Hematopoietic multipotent progenitor cell treated with erythropoietin and hydrocortisone succinate and interleukin-3 and kit ligand, for 8 days (in vitro differentiated cells): ENCODE results near the gene CGREF1.
A peak's percentile ranks its signal among the peaks of the same experiment; 100 is the strongest.
"Not testable (repeated sequence)": the region's sequence is repeated elsewhere in the genome, so short reads cannot be mapped to it uniquely, and the experiment has no call there.

ENCODE experiments used
- DNase-seq: peaks from one replicate; pipeline ENCODE4 v3.0.0-alpha.2; 2015

Gene CGREF1

DNA sequence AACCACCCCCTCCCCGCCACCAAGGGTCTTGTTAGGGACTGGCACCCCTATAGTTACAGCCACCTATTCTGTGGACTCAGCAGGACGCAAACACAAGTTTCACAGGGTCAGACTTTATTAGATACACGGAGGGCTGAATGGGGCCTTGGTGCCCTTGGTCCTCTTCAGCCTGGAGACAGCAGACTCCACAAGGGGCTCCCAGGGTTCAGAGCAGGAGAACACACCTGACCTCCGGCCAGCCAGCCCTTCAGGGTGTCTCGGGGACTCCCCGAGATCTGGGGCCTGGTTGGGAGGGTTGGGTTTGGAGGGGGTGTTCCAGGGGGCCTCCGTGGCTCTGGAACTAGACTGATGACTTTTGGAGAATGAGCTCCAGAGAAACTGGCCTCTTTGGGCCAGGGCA is 17.8 kb upstream of the CGREF1 start:
- DNase-seq, result no peak

DNA sequence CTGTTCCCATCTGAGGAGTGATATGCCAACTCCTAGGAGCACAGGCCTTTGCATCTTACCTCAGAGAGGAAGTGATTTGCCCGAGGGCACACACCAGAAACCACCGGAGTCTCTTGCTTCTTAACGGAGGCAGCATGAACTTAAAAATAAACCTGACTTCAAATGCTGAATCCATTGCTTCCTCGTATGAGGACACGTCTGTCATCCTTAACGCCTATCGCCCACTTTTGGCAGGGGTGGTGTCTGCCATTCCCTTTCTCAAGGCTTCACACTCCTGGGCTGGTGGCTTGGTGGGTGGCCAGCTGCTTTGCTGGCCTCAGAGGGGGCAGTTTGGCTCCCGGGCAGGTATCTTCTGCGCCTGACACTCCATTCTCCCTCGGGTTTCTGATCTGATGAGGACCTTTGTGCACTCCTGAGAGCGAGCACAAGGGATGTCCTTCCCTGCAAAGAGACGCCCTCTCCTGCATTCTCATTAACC is 16.6 kb upstream of the CGREF1 start:
- DNase-seq, result no peak

DNA sequence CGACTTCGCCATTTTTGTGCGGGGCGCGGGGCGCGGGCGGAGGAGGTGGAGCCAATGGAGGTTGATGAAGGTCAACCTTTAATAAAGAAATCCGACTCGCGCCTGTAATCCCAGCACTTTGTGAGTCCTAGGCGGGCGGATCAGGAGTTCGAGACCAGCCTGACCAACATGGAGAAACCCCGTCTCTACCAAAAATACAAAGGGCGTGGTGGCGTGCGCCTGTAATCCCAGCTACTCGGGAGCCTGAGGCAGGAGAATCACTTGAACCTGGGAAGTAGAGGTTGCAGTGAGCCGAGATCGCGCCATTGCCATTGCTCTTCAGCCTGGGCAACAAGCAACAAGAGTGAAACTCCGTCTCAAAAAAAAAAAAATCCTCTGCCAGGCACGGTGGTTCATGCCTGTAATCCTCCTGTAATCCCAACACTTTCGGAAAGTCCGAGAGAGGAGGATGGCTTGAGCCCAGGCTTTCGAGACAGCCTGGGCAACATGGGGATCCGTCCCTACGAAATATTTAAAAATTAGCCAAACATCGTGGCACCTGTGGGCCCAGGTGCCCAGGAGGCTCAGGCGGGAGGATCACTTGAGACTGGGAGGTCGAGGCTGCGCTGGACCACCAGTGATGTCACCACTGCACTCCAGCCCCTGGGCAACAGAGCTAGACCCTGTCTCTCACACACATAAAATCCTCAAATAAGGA is 16.0 kb upstream of the CGREF1 start:
- DNase-seq, result no peak

DNA sequence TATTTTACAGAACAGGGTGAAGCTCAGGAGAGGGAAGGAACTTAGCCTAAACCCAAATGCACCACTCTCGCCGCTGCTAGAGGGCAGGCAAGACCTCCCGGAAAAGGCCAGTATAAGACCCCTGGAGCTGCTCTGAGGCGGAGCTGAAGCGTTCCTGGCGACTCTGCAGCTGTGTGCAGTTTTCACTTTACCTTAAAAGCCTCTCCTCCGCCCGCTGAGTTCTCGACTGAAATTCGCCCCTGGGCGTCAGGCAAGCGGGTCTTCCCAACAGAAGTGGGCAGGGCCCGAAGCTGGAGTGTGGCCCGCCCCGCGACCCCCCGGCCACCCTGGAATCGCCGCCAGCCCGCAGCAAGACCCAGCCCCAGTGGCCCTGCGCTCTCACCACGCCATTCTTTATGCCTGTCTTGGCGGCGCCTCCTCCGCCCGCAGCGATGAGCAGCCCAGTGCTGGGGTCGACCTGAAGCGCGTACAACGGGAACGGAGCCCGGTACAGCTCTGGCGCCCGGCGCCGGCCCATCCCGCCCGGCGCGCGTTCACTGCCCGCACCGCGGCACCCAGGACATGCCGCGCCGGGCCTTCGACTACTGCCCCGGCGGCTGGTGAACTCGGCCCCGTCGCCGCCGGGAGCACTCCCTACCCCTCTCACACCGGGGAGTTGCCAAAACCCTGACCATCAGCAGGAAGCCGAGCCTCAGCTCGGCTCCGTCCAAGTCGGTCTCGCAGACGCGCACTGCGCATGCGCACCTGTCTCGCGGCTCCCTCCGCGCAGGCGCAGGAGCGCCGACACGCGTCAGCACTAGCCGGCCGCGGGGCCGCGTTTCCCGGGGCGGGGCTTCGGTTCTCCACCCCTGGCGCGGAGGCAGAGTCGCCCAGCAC is 15.2 kb upstream of the CGREF1 start, which contains the start of gene PREB:
TSS of gene PREB (minus strand) at position 732 of the 876 bp plus-strand sequence. CDS start at position 517, 215 bp downstream.
- DNase-seq, result peak; percentile 95

DNA sequence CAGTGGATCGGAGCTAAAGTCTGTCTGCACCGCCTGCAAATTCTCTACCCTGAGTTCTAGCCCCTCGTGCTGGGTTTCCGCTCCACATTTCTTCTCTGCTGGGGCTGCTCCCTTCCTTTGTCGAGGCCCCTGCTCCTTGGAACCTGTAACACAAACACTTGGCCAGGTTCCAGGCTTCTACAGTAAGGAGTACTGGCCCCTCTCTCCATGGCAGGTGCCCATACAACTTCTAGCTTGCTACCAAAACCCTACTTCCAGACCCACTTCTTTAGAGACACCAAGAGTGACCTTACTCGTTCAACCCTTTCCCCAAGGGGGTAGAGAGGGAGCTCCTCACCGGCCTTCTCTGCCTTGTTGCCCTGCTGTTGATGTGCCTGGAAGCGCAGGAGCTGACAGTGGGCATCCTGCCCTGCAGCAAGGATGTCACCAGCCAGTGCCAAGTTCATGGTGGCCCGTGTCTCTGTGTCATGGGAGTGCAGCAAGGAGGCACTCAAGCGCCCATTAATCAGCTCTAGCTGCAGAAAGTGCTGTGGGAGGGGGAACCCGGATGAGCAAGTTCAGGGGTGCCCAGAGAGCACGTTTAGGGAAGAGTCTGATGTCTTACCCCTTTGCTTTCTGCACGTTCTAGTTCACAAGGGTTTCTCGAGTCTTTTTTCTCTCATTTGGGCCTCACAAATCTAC is 14.4 kb upstream of the CGREF1 start:
- DNase-seq, result peak; percentile 48

DNA sequence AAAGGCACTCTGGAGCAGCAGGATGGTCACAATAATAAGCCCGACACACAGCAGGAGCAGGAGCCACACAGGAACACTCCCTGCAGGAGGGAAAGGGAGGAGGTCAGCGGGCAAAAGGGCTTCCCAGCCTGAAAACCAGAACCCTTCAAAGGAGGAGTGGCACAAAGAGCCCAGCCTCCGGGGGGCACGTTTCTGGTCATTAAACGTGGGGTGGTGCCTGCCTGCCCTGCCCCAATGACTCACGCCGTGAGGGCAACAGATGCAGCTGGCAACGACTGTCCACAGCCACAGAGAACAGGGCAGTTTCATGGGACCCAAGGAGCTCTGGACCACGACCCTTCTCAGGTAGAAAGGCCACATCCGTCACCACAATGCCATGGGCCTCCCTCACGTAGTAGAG is 12.5 kb upstream of the CGREF1 start:
- no peak for DNase-seq

DNA sequence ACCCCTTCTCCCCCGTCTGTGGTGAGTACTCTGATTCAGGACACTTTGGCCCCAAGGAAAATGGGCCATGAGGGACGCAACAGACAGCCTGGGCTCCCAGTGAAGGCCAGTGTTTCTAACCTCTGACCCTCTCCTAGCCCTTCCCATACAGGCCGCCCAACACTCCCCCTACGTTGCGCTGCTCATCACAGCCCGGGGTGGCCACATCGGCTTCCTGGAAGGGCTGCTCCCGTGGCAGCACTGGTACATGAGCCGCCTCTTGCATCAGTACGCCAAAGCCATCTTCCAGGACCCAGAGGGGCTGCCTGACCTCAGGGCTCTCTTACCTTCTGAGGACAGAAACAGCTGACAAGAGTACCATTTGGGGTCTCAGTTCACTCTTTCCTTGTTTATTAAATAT is 11.5 kb upstream of the CGREF1 start:
- no peak for DNase-seq

DNA sequence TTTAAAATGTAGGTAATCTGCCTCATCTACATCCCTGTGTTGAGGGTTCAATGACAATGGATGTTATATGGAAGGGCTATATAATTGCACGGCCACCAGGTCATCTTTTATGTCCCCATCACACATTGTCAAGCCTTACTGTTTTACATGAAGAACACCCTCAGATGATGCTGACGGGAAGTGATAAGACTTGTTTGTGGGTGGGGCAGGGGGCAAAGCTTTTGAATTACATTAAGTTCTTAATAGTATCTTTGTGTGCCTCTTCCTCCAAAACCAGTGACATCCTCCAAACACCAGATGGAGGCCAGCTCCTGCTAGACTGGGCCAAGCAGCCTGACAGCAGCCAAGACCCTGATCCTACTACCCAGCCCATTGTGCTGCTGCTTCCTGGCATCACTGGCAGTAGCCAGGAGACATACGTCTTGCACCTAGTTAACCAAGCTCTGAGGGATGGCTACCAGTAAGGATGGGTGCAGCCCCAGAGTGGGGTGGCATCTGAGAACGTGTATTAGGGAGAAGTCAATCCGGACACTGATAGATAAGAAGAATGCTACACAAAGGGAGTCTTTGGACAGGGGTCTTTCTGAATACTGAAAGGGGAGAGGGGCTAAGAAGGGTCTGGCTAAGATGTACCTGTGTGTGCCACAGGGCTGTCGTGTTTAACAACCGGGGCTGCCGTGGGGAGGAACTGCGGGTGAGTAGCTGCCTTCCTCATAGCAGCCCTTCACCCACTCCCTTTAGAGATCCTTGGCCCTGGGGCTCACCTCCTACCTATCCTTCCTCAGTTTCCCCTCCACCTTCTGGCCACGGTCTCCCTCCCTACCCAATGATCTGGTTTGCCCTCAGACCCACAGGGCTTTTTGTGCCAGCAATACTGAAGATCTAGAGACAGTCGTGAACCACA is 10.0 kb upstream of the CGREF1 start:
- peak; percentile 54 for DNase-seq

DNA sequence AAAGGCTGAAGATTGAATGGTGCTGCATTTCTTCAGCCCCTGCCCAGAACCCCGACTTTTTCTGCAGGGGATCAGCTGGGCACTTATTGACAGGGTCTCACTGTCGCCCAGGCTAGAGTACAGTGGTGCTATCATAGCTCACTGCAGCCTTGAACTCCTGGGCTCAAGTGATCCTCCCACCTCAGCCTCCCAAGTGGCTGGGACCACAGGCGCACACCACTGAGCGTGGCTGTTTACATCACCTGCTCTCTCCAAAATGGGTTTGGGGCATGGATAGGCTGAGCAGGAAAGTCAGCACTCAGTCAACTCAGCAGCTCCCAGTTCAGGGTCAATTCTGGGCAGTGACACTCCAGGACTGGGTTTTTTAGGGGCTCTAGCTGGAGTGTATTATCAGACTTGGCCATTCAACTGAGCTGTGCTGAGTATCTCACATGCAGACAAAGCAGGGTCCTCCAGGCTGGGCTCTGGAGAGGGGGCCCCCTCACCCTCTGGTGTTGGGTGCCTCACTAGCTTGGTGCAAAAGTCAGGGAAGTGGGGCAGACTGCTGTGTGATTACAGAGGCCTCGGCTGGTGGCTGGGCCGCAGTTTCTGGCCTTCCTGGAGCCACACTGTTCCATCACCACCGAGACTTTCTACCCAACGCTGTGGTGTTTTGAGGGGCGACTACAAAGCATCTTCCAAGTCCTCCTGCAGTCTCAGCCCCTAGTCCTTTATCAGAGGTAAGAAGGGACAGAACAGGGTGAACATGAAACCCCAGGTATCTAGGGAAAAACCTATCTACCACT is 9.1 kb upstream of the CGREF1 start:
- no peak for DNase-seq

DNA sequence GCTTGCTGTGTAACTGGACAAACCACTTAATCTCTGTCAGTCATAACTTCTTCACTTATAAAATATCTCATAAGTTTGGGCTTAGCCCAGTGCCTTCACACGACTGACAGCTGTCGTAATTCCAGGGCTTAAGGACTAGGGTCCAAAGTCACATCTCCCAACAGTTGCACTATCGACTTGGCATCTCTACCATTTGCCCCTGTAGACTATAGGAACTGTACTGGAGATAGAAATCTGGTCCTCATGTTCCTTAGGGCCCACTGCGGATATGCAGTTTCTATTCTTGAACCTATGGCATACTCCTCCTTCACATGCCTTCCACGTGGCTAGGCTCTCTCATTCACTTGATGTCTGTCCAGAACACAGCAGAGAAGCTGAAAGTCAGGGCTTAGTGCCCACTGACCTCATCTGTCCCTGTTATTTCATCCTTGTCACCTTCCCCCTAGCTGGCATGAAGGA is 7.4 kb upstream of the CGREF1 start:
- DNase-seq, result no peak

DNA sequence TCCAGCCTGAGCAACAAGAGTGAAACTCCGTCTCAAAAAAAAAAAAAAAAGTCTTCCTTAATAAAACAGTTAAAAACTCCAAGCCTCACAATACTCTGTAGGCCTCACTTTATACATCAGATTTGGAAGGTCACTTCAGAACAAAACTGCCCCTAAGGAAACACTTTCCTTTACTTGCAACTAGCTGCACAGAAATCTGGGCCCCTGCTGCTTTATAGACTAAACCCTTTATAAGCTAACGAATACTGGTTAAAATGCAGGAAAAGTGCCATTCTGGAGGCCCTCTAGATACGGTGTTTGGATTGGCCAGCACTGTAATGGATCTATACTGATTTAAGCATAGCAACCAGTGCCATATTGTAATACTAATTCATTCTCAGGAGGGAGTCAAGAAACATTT is 6.2 kb upstream of the CGREF1 start:
- no peak for DNase-seq

DNA sequence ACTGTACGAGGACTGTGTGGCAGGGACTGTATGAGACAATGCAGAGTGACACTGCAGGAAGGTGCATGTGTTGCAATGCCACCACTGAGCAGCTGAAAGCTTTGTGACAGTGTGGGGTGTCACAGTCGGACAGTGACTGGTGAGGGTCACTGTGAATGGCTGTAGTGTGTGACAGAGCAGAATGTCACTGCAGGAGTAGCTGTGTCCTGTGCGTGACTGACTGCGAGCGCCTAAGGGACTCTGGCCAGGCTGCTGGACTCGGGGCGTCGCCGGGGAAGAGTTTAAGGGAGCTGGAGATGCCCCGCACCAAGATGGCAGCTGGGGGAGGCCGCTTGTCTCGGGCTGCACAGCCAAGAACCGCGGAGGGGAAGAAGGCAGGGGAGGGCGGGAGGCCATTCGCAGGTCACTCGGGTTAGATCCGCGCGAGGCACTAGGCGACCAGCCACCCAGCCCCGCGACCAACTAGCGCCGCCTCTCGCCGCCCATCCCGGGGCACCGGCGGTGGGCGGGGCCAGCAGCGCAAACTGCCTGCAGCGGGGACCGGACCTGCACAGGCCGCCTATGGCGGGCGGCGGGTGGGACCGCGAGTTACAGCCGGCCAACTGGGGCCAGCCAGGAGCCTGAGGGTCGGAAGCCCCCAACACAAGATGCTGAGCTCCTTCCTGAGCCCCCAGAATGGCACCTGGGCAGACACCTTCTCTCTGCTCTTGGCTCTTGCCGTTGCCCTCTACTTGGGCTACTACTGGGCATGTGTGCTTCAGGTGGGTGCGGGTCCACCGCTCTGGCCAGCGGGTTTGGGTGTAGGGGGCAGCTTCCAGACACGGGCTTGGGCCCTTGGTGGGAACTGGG is 4.6 kb upstream of the CGREF1 start, which contains the start of gene ABHD1:
TSS of gene ABHD1 (plus strand) at position 514 of the 849 bp plus-strand sequence. CDS start at position 648, 134 bp downstream.
- peak; percentile 30 for DNase-seq

DNA sequence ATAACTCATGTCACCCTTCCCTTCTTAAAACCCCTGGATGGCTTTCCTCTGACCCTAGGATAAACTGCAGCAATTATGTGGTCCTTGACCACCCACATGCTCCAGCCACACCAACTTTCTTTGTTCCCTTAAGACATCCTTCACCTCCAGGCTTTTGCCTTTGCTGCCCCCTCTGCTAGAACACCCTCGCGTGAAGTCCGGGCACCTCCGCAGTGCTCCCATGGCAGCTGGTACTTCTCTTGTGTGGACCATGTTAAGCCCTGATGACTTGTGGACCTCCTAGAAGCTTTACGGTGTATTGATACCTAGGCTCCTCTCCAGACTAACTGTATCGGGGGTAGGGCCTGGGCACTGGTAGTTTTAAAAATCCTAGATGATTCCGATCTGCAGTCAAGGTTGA is 3.9 kb upstream of the CGREF1 start:
- no peak for DNase-seq

DNA sequence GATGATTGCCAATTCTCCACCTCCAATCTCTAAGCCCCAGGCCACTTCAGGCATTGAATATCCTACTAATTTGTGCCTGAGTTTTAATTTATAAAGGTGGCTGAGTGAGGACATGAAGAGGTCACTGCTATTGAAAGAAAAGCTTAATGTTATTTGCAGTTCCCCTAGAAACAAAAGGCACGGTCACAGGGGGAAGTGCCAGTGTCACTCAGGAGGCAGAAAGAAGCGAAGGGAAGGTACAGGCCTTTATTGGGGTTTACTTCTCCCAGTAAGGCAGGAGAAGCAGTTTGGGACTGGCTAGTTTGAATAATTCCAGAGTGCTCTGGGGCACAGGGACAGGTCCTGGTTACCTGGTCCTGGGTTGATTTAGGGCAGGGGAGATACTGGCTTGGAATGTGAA is 3.0 kb upstream of the CGREF1 start:
- no peak for DNase-seq

DNA sequence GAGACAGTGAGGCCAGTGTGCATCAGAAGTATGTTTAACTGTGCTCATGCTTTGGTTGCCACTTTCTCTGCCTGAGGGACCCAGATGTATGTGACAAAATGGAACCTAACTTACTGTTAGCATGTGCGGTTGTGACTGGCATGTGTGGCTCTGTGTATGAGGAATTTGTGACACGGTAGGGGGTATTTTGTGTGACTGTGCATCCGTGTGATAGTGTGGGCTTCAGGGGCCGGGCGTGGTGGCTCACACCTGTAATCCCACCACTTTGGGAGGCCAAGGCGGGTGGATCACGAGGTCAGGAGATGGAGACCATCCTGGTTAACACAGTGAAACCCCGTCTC is 372 bp upstream of the CGREF1 start:
- not testable (repeated sequence) for DNase-seq

DNA sequence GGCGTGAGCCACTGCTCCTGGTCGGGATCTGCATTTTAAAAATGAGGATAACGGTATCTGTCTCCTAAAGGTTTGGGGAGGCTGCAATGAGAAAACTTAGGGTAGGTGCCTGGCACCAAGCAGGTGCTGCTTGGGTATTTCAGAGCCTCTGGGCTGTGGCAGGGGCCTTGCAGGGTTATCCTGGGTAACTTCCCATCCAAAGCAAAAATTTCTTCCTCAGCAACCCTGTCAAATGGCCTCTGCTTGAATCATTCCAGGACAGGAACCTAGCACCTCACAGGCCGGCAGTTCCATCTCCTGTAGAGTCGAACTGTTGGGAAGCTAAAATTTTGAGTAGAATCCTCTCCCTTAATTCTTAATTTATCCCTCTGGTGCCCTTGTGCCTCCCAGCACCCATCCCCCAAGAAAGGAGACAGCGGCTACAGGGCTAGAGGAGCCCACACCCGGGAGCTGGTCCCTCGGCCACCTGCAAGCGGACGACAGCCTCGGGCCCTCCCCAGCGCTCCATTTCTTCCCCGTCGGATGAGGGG is 868 bp downstream of the CGREF1 start:
- DNase-seq, result no peak

DNA sequence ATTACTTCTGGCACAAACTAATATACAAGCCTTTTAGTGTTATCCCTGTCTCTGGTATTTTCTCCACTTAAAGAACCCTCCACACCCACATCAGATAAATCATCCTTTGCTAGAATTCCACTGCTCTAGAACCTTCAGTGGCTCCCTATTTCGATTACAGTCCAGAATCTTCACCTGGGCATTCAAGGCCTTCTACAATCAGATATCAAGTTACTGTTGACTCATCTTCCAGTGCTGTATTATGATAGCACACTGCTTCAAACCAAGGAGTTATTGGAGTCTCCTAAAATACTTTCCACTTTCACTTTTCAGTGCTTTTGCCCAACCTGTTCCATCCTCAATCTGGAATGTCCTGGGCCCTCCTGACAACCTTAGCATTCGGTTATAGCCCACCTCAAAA is 3.4 kb downstream of the CGREF1 start:
- no peak for DNase-seq

DNA sequence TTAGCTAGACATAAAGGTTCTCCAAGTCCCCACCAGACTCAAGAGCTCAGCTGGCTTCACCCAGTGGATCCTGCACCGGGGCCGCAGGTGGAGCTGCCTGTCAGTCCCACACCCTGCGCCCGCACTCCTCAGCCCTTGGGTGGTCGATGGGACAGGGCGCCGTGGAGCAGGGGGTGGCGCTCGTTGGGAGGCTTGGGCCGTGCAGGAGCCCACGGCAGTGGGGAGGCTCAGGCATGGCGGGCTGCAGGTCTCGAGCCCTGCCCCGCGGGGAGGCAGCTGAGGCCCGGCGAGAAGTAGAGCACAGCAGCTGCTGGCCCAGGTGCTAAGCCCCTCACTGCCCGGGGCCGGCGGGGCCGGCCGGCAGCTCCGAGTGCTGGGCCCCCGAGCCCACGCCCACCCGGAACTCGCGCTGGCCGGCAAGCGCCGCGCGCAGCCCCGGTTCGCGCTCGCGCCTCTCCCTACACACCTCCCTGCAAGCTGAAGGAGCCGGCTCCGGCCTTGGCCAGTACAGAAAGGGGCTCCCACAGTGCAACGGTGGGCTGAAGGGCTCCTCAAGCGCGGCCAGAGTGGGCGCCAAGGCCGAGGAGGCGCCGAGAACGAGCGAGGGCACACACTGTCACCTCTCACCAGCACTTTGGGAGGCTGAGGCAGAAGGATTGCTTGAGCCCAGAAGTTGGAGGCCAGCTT is 7.4 kb downstream of the CGREF1 start:
- not testable (repeated sequence) for DNase-seq

DNA sequence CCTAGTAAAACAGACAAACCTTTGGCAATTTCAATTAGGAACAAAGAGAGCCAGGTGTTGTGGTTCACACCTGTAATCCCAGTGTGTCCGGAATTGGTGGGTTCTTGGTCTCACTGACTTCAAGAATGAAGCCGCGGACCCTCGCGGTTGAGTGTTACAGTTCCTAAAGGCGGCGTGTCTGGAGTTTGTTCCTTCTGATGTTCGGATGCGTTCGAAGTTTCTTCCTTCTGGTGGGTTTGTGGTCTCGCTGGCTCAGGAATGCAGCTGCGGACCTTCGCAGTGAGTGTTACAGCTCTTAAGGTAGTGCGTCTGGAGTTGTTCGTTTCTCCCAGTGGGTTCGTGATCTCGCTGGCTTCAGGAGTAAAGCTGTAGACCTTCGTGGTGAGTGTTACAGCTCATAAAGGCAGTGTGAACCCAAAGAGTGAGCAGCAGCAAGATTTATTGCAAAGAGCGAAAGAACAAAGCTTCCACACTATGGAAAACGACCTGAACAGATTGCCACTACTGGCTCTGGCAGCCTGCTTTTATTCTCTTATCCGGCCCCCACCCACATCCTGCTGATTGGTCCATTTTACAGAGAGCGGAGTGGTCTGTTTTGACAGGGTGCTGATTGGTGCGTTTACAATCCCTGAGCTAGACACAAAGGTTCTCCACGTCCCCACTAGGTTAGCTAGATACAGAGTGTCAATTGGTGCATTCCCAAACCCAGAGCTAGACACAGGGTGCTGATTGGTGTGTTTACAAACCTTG is 8.2 kb downstream of the CGREF1 start:
- DNase-seq, result not testable (repeated sequence)
